GM19099 (cell line): Measurements from ENCODE around the gene SPRR2F.

Experiments used
- POLR2A ChIP-seq: IDR thresholded peaks from 3 replicates; pipeline ENCODE4 v1.6.1; 2011; ENCODE audit warnings: low read depth; ENCODE audit not compliant: insufficient read length; ENCODE audit errors: extremely low read depth

The SPRR2F gene

GRCh38 chr1:153094426-153094825 lies 18.9 kb downstream of the SPRR2F start, which contains the start of gene SPRR2E:
TSS of gene SPRR2E (minus strand) at chr1:153094526. CDS start at chr1:153093751, 775 bp downstream.
- no peak for TF ChIP-seq POLR2A

- no peak for TF ChIP-seq POLR2A
Measured at GRCh38 chr1:153087652-153088051, 25.7 kb downstream of the SPRR2F start.

DNA sequence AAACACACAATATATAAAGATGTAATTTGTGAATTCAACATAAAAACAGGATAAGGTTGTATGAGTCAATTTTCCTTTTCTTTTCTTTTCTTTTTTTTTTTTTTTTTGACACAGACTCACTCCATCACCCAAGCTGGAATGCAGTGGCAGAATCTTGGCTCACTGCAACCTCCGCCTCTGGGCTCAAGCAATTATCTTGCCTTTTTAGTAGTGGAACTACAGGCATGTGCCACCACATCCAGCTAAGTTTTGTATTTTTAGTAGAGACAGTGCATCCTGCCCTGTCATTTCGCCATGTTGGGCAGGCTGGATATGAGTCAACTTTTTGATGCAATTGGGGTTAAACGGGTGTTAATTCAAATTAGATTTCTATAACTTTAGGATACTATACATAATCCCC lies 31.6 kb downstream of the SPRR2F start:
- no peak for TF ChIP-seq POLR2A

- TF ChIP-seq POLR2A: no peak
Measured at GRCh38 chr1:153072806-153073726, 40.2 kb downstream of the SPRR2F start.

DNA sequence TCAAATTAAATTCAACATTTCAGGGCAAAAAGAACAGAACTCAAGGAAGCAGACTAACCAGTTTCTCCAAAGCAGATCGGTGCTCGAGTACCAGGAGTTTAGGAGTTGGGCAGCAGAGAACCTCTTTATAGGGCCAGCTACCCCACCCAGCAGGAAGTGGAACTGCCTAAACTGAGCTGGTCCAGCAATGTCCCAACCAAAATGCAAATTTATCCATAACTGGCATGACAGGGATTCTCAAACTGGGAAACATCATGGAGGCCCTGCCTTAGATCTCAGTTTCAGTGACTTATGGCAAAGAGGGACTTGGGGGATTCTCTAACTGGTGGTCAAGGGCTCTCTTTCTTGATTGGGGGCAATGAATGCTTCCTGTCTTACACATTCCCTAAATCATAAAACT lies 41.8 kb downstream of the SPRR2F start, which contains the start of gene SPRR2B:
TSS of gene SPRR2B (minus strand) at position 101 of the 400 bp plus-strand sequence. CDS start 772 bp downstream, outside the sequence.
- TF ChIP-seq POLR2A: no peak

DNA sequence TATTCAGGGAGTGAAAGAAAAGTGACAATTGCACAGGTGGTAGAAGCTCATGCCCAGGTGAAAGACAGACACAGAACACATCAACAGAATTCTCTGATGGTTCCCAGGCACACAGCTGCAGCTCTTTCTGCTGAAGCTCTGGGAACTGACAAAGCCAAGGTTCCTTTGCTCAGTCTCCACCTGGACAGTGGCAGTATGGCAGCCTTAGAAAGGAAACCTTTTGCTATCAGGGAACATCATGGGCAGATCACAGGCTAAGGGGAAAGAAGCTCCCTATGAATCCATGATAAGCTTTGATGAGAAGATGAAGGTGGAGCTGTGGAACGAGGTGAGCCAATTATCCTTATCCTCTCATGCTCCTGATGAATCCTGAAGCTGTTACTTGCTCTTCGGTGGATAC lies 43.1 kb downstream of the SPRR2F start:
- no peak for TF ChIP-seq POLR2A
